Subcutaneous adipose tissue (tissue), 4 donors: Measurements from ENCODE around the gene ZNF275. TPM values are rescaled to one million over a fixed set of nuclear protein-coding genes. Genes with fewer than 3 reads are reported as not detected.

Experiments
- CTCF ChIP-seq: fragments of 450-650 bp; IDR thresholded peaks from one replicate; pipeline ENCODE4 v1.5.1; 2016; ENCODE audit warnings: low read depth, mild to moderate bottlenecking, control low read depth, antibody characterized with exemption, moderate library complexity
- total RNA-seq, 4 donors: library from RNA; depleted of rRNA; stranded (reverse); fragments of >200 nt; gene quantifications; one replicate each; pipeline ENCODE4 v1.1.0, GENCODE V29; 2016

The ZNF275 gene
- total RNA-seq, 4 donors from 2014 or later = 8.3 to 30.9 (median 15.9) TPM

GRCh38 chrX:153340111-153340510 is 6.2 kb downstream of the ZNF275 start:
- no peak for TF ChIP-seq CTCF

GRCh38 chrX:153342762-153343558 is 9.0 kb downstream of the ZNF275 start:
- no peak for TF ChIP-seq CTCF

- no peak for TF ChIP-seq CTCF
These were observed 9.7 kb downstream of the ZNF275 start for GRCh38 chrX:153343674-153344073.

- TF ChIP-seq CTCF = no peak
These were observed 13.6 kb downstream of the ZNF275 start for GRCh38 chrX:153347530-153347929.

- no peak for TF ChIP-seq CTCF
These were observed 14.5 kb downstream of the ZNF275 start for GRCh38 chrX:153348421-153348820.

GRCh38 chrX:153349952-153350351 is 16.0 kb downstream of the ZNF275 start:
- no peak for TF ChIP-seq CTCF

- no peak for TF ChIP-seq CTCF
These were observed 18.0 kb downstream of the ZNF275 start for GRCh38 chrX:153351981-153352380.
